NCI-H2227 (cell line): ENCODE data around the gene NDUFA11.
"Not testable (repeated sequence)": the region's sequence is repeated elsewhere in the genome, so short reads cannot be mapped to it uniquely, and the experiment has no call there.

Experiments
- DNase-seq: peaks from one replicate; lab custom pipeline; 2025; ENCODE audit not compliant: unreplicated experiment; lab: John Stamatoyannopoulos, UW

The NDUFA11 gene

GRCh38 chr19:5890099-5890498, 13.5 kb downstream of the NDUFA11 start:
- DNase-seq, result no peak

GRCh38 chr19:5889288-5889971, 14.2 kb downstream of the NDUFA11 start:
- DNase-seq, result no peak

- DNase-seq, result not testable (repeated sequence)
Measured at GRCh38 chr19:5884065-5884811, 19.4 kb downstream of the NDUFA11 start.

- not testable (repeated sequence) for DNase-seq
Measured at GRCh38 chr19:5883157-5883873, 20.3 kb downstream of the NDUFA11 start.

GRCh38 chr19:5882421-5882968, 21.1 kb downstream of the NDUFA11 start:
- DNase-seq, result no peak

- no peak for DNase-seq
Measured at GRCh38 chr19:5881543-5882299, 21.9 kb downstream of the NDUFA11 start.

GRCh38 chr19:5880604-5881078, 22.9 kb downstream of the NDUFA11 start:
- peak; percentile 32 for DNase-seq

- no peak for DNase-seq
Measured at GRCh38 chr19:5880196-5880595, 23.4 kb downstream of the NDUFA11 start.

GRCh38 chr19:5877882-5878281, 25.7 kb downstream of the NDUFA11 start:
- no peak for DNase-seq

GRCh38 chr19:5877427-5877826, 26.2 kb downstream of the NDUFA11 start:
- no peak for DNase-seq

GRCh38 chr19:5874496-5874895, 29.1 kb downstream of the NDUFA11 start:
- not testable (repeated sequence) for DNase-seq

- no peak for DNase-seq
Measured at GRCh38 chr19:5873617-5874199, 29.9 kb downstream of the NDUFA11 start.

GRCh38 chr19:5870986-5871394, 32.6 kb downstream of the NDUFA11 start:
- DNase-seq, result no peak

- no peak for DNase-seq
Measured at GRCh38 chr19:5867201-5868136, 36.1 kb downstream of the NDUFA11 start.

- DNase-seq, result no peak
Measured at GRCh38 chr19:5865772-5866171, 37.8 kb downstream of the NDUFA11 start.

GRCh38 chr19:5864725-5865486, 38.7 kb downstream of the NDUFA11 start:
- no peak for DNase-seq

- no peak for DNase-seq
Measured at GRCh38 chr19:5864013-5864720, 39.4 kb downstream of the NDUFA11 start.
